ENCODE results near the gene TAAR8. TPM values are rescaled to one million over a fixed set of nuclear protein-coding genes. Genes with fewer than 3 reads are reported as not detected.

TAAR8 gene
- total and polyA plus RNA-seq, 2 donors (not counting 1 experiment from before 2014, with no cell fraction given), result not detected

- peaks cover 30% of the 10 kb centered on the region for H3K27me3 Mint-ChIP-seq
- H3K4me1 Mint-ChIP-seq, result no peaks in the 10 kb centered on the region
- POLR2A ChIA-PET, result no interaction called here
- Histone ChIP-seq H3K4me3 (ENCODE audit: control extremely low read depth in 1 of 5, extremely low read depth in 1 of 5, insufficient read depth in 1 of 5, low read depth in 2 of 5, low read length in 4 of 5) (no peak overlapping the region), H3K27me3 (replicated peaks in 1 of 4; ENCODE audit: control extremely low read depth in 1 of 4, control insufficient read depth in 3 of 4, insufficient read depth in 4 of 4, low read length in 3 of 4) (peaks cover 0 to 11% (median 0%) of the 10 kb centered on the region in 4 experiments), H3K4me2 (replicated peaks; ENCODE audit: low read depth, low read length, poor library complexity, severe bottlenecking) (no peak overlapping the region), H3K4me1 (ENCODE audit: control insufficient read depth in 2 of 2, insufficient read depth in 2 of 2, low read length in 2 of 2) (no peaks in the 10 kb centered on the region), H3K9me3 (ENCODE audit: control extremely low read depth in 1 of 3, control insufficient read depth in 2 of 3, insufficient read depth in 1 of 3, low read length in 2 of 3) (peaks cover 0 to 3% (median 3%) of the 10 kb centered on the region in 3 donors), H3K27ac (ENCODE audit: low read length in 2 of 2) (no peak overlapping the region), H4K20me1 (ENCODE audit: control insufficient read depth, insufficient read depth, low read length, poor library complexity, severe bottlenecking) (no peaks in the 10 kb centered on the region), H3K79me2 (ENCODE audit: control insufficient read depth, insufficient read depth, low read length) (no peaks in the 10 kb centered on the region), H3K9ac (ENCODE audit: low read length) (no peak overlapping the region), H2AFZ (ENCODE audit: insufficient read depth, low read depth, low read length, poor library complexity, severe bottlenecking) (no peak overlapping the region), H3K36me3 (replicated peaks in 1 of 2; ENCODE audit: control extremely low read depth in 1 of 2, control insufficient read depth in 1 of 2, extremely low read depth in 1 of 2, insufficient read depth in 2 of 2, low read length in 1 of 2) (no peaks in the 10 kb centered on the region)
- no peak for DNase-seq
- no CpG with 5 or more reads among the region's 1 CpG for WGBS (ENCODE audit: insufficient coverage)
- no peak overlapping the region for H3K27ac Mint-ChIP-seq
- CTCF ChIA-PET, result no interaction called here
- no peak for ATAC-seq (ENCODE audit: low read depth)
- no peaks in the 10 kb centered on the region for H3K9me3 Mint-ChIP-seq (ENCODE audit: insufficient read depth)
- H3K4me3 Mint-ChIP-seq, result no peak overlapping the region
- intact Hi-C loops (cut with micrococcal nuclease), result no loop called here
- no peak for TF ChIP-seq CTCF (IDR thresholded peaks at IDR 0.05)
- TF ChIP-seq EZH2 (IDR thresholded peaks at IDR 0.05; ENCODE audit: borderline replicate concordance, insufficient read depth, low read depth, low read length, poor library complexity, severe bottlenecking), result no peak
Measured at GRCh38 chr6:132584698-132585097, 32.2 kb downstream of the TAAR8 start.

- Histone ChIP-seq H3K79me2 (ENCODE audit: control insufficient read depth, insufficient read depth, low read length) (no peaks in the 10 kb centered on the region), H3K9ac (ENCODE audit: low read length) (no peak overlapping the region), H3K4me3 (ENCODE audit: control extremely low read depth in 1 of 5, extremely low read depth in 1 of 5, insufficient read depth in 1 of 5, low read depth in 2 of 5, low read length in 4 of 5) (no peak overlapping the region), H3K27me3 (replicated peaks in 1 of 4; ENCODE audit: control extremely low read depth in 1 of 4, control insufficient read depth in 3 of 4, insufficient read depth in 4 of 4, low read length in 3 of 4) (peaks cover 0 to 3% (median 0%) of the 10 kb centered on the region in 4 experiments), H4K20me1 (ENCODE audit: control insufficient read depth, insufficient read depth, low read length, poor library complexity, severe bottlenecking) (no peaks in the 10 kb centered on the region), H3K36me3 (replicated peaks in 1 of 2; ENCODE audit: control extremely low read depth in 1 of 2, control insufficient read depth in 1 of 2, extremely low read depth in 1 of 2, insufficient read depth in 2 of 2, low read length in 1 of 2) (no peaks in the 10 kb centered on the region), H2AFZ (ENCODE audit: insufficient read depth, low read depth, low read length, poor library complexity, severe bottlenecking) (no peak overlapping the region), H3K4me1 (ENCODE audit: control insufficient read depth in 2 of 2, insufficient read depth in 2 of 2, low read length in 2 of 2) (no peaks in the 10 kb centered on the region), H3K4me2 (replicated peaks; ENCODE audit: low read depth, low read length, poor library complexity, severe bottlenecking) (no peak overlapping the region), H3K27ac (ENCODE audit: low read length in 2 of 2) (no peak overlapping the region), H3K9me3 (ENCODE audit: control extremely low read depth in 1 of 3, control insufficient read depth in 2 of 3, insufficient read depth in 1 of 3, low read length in 2 of 3) (no peaks in the 10 kb centered on the region)
- Mint-ChIP-seq H3K4me3 (no peak overlapping the region), H3K27ac (no peak overlapping the region), H3K27me3 (peaks cover 14% of the 10 kb centered on the region), H3K4me1 (no peaks in the 10 kb centered on the region), H3K9me3 (ENCODE audit: insufficient read depth) (no peaks in the 10 kb centered on the region)
- WGBS (ENCODE audit: insufficient coverage), result 13% methylated on average over 1 of the region's 2 CpGs
- intact Hi-C loops (cut with micrococcal nuclease), result no loop called here
- TF ChIP-seq EZH2 (IDR thresholded peaks at IDR 0.05; ENCODE audit: borderline replicate concordance, insufficient read depth, low read depth, low read length, poor library complexity, severe bottlenecking) (no peak), CTCF (IDR thresholded peaks at IDR 0.05) (no peak)
- ATAC-seq (ENCODE audit: low read depth) (no peak), DNase-seq (no peak)
- ChIA-PET CTCF (no interaction called here), POLR2A (interaction anchor here (0.6 kb wide), 1 partner anchor 128 kb away, joined by 8 read pairs; no protein-coding TSS in a partner anchor)
Measured at GRCh38 chr6:132587424-132587823, 35.0 kb downstream of the TAAR8 start.

Measured in B cell (primary cell).